ENCODE measurements around the gene ASMTL.

- TF ChIP-seq CTCF (optimal IDR thresholded peaks at IDR 0.05 in 1 of 3, IDR thresholded peaks at IDR 0.05 in 1 of 3, conservative IDR thresholded peaks at IDR 0.05 in 1 of 3; ENCODE audit: extremely low read depth in 1 of 3, insufficient read depth in 2 of 3, low read length in 3 of 3), result no peak
- no peak for TF ChIP-seq EZH2 (IDR thresholded peaks at IDR 0.05; ENCODE audit: low read length)
Observed at GRCh38 chrX:1462110-1462509, 9.4 kb upstream of the ASMTL start.
